HG02571 (cell line): ENCODE measurements around the gene MAGEF1.

Experiments used
- ATAC-seq: cut with Tn5 transposase; IDR thresholded peaks from one replicate; pipeline ENCODE4 v1.9.1; 2021; ENCODE audit warnings: mild to moderate bottlenecking, moderate library complexity; ENCODE audit not compliant: unreplicated experiment

Gene MAGEF1

DNA sequence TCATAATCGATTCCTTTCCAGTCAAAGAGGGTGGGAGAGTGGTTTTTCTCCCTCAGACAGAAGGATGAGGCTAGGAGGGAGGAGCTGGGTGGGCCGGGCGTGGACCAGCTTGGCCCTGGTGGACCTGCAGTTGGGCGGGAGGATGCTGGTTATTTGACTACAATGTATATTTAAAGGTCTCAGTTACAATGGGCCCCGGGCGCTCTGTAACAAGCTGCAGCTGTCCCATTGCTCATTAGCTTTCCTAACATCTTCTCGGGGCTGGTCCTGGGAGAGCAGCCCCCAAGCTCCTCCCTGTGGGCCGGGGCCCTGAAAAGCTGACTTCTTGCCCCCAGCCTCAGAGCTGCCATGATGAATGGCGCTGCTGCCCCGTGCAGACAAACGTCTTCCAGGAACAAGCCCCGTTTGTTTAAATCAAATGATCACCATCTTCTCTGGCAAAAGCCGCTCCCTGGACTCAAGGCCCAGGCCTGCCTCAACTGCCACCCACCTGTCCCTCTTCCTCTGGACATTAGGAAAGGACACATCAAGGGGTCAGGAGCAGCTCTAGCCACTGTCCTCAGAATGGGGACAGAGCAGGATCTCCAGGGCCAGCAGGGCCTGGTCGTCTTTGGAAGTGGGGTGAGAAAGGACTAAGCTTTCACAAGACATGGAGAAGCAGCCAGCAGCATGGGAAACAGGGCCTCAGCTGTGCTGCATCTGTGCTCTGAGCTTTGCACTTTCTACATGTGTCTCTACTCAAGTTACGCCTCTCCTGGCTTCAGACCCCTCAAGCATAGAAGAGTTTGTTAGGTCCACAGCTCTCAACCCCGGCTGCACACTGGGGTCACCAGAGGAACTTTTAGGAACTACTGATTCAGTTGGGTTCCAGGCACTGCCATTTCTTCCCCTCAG lies 38.6 kb downstream of the MAGEF1 start:
- no peak for ATAC-seq

DNA sequence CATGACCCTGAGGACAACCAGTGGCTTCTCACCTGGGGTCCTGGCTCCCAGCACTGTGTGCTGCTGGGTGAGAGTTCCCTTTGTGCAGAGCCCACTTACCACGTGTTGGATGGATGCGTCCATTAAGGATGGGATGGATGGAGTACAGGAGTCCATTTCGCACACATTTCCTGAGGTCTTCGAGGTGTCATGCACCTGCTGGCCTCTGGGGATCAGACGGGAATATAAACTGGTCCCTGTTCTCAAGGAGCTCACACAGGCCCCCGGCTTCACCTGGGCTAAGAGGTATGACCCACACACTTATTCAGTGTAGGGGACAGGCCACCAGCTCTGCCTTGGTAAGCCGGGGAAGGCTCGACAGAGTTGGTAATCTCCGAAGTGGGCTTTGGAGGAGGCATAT lies 39.5 kb downstream of the MAGEF1 start:
- ATAC-seq, result no peak

DNA sequence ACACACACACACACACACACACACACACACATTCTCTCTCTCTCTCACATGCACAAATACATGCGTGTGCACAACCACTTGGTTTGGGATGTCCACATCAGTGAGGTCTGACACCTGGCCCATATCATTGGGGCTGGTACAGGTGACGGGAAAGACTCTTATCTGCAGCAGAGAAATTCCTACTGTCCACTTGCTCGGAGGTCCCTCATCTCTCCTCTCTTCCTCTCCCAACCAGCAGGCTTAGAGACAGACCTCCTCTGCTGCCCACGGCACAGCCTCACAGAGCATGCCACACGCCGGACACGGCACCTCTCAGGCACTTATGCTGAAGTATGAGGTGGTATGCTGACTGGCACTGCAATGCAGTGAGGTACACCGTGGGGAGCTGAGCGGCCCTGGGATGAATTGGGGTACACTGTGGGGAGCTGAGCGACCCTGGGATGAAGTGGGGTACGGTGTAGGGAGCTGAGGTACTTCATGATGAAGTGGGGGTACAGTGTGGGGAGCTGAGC lies 41.7 kb downstream of the MAGEF1 start:
- no peak for ATAC-seq

DNA sequence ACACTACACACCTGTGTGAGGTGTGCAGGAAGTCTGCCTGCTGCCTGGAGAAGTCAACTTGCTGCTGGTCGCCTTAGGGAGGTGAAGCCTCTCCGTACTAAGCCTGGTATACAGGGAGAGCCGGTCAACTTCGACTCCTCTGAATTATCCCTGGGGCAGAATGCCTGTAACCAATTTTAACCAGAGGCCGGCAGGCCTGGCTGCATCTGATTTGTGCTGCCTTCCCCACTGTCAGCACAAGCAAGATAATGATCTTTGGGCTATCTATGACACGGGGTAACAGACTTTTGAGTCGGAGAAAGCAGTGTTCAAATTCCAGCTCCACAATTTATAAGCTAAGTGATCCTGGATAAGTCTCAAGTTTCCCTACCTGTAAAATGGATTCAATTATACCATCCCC lies 42.3 kb downstream of the MAGEF1 start:
- ATAC-seq, result no peak

DNA sequence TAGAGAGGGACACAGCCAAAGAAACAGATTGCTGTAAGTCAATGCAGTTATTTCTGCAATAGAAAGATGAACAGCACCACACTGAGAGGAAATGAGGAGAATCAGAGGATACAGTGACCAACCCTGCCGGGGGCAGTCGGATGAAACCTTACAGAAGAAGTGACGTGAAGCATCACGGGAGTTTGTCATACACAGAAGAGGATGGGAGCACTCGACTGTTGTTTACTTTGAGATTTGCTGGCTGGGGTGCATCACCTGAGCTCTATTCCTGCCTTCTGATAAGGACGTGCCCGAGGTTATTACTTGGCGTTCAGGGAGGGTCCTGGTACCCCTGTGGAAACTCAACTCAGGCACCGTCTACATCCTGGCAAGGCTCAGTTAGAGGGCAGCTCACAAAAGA lies 45.4 kb downstream of the MAGEF1 start:
- no peak for ATAC-seq

DNA sequence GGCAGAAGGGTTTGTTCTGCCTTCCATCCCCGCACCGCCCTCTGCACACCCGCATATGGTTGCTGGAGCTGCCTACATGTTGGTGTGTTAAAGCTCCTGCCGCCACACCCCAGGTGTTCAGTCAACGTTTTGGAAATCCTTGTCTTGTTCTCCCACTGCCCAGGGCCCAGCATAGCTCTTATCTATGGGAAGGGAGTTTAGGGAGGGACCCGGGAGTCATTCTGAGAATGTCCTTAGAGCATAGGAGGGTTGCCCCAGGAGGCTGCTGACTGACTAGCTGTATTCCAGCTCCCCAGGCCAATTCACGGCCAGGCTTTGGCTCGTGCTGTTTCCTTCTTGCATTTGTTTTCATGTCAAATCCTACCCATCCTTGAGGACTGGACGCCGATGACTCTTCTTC lies 46.8 kb downstream of the MAGEF1 start:
- no peak for ATAC-seq

DNA sequence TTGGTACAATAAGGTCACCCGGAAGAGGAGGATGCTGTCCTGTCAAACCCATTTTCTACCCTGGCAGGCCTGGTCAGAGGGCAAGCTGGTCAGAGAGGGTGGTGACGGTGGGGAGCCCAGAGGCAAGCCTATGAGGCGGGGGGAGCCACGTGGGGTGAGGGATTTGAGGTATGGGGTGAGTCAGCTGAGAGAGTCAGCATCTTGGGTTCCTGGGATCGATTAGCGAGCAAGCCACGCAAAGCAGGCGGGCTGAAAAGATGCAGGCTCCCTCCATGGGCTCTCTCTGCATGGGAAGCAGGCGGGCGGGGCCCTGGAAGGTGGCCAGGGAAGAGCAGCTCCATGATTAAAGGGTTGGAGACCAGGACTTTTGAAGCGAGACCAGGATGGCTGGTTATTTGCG lies 48.1 kb downstream of the MAGEF1 start:
- no peak for ATAC-seq

DNA sequence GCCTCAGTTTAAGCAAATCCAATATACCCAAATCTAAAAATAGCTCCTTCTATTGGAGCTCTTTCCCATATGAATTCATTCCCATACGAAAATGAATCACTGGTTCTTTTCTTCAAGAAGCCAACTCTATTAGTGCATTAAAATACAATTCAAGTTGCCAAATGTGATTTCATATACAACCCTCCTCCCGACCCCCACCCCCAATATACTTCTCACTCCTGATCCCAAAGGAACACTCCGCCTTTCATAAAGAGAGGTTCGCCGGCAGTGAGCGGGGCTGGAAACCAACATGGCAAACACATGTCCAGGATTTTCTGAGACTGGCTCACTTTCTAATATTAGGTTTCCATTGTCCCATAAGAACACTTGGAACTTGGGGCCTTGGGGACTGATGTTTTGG lies 48.5 kb downstream of the MAGEF1 start:
- ATAC-seq, result no peak

DNA sequence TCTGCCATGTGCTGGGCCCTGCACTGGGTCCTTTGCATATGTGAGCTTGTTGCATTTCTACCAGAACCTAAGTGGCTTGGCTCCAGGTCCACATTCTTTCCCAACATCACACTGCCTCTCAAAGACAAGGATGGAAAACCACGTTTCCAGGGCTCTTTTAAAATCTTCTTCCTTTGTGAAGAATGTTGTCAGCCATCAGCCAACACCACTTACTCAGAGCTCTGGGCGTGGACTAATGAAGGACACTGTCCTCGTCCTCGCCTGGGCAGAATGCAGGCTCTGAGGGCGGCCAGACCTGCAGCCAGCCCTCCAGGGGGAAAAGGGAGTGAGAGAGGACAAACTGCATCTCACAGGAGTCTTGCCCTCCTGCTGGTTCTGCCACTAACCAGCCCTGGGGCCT lies 49.7 kb downstream of the MAGEF1 start:
- no peak for ATAC-seq

DNA sequence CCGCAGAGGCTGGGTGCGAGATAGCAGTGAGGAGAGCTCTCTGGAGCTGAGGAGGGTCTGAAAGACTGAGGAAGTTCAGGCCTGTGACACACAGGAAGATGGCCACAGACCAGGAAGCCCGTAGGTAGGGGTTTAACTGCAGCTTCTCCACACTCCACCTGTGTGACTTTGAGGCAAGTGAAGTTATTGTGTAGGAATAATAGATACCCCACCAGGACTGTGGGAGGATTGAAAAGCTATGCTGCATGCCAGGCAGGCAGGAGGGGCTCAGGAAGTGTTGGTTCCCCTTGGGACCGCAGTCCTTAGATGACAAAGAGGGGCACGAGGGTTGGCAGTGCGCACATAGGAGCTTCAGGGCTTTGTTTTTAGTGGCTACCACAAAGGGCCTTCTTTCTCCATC lies 50.9 kb downstream of the MAGEF1 start:
- no peak for ATAC-seq
